Measurements from ENCODE around the gene WBP2. TPM values are rescaled to one million over a fixed set of nuclear protein-coding genes. Genes with fewer than 3 reads are reported as not detected.
A peak's percentile ranks its signal among the peaks of the same experiment; 100 is the strongest.

Gene WBP2
- polyA plus RNA-seq (ENCODE audit: insufficient read length in 10 of 10), result 10 to 100 TPM; 46.3 to 57.8 (median 51.4) TPM
- long read RNA-seq, donor 1, transcript WBP2-201 (8 exons, 1,944 nt), result major isoform, 13 of 15 reads
- long read RNA-seq, donor 1, partial matches to known transcripts, result 0 of 15 reads
- long read RNA-seq, donor 1, other reads (novel, unspliced or antisense), result 0 of 15 reads
- long read RNA-seq, donor 2, transcript WBP2-201 (8 exons, 1,944 nt), result major isoform, 5 of 10 reads
- long read RNA-seq, donor 2, partial matches to known transcripts, result 5 of 10 reads
- long read RNA-seq, donor 2, other reads (novel, unspliced or antisense), result 0 of 10 reads
- long read RNA-seq, donor 3, result 0 reads
- long read RNA-seq, donor 4, transcript WBP2-201 (8 exons, 1,944 nt), result major isoform, 7 of 11 reads
- long read RNA-seq, donor 4, partial matches to known transcripts, result 0 of 11 reads
- long read RNA-seq, donor 4, other reads (novel, unspliced or antisense), result 0 of 11 reads
- long read RNA-seq, donor 5, transcript WBP2-201 (8 exons, 1,944 nt), result major isoform, 7 of 23 reads
- long read RNA-seq, donor 5, partial matches to known transcripts, result 14 of 23 reads
- long read RNA-seq, donor 5, other reads (novel, unspliced or antisense), result 0 of 23 reads
- long read RNA-seq, donor 6, transcript WBP2-201 (8 exons, 1,944 nt), result major isoform, 10 of 17 reads
- long read RNA-seq, donor 6, partial matches to known transcripts, result 7 of 17 reads
- long read RNA-seq, donor 6, other reads (novel, unspliced or antisense), result 0 of 17 reads
- long read RNA-seq, donor 7, transcript WBP2-201 (8 exons, 1,944 nt), result major isoform, 9 of 10 reads
- long read RNA-seq, donor 7, partial matches to known transcripts, result 0 of 10 reads
- long read RNA-seq, donor 7, other reads (novel, unspliced or antisense), result 0 of 10 reads
- long read RNA-seq, donor 8, transcript WBP2-201 (8 exons, 1,944 nt), result major isoform, 5 of 10 reads
- long read RNA-seq, donor 8, partial matches to known transcripts, result 5 of 10 reads
- long read RNA-seq, donor 8, other reads (novel, unspliced or antisense), result 0 of 10 reads
- long read RNA-seq, donor 9, partial matches to known transcripts, result 0 of 6 reads
- long read RNA-seq, donor 9, other reads (novel, unspliced or antisense), result 0 of 6 reads

GRCh38 chr17:75855310-75856061 lies at the start of gene WBP2:
TSS of gene WBP2 (minus strand) at chr17:75855335. CDS start at chr17:75855297, 38 bp downstream.
- DNase-seq, result peak; percentile 100

- no peak for DNase-seq
Observed at GRCh38 chr17:75902406-75902805, 47.3 kb upstream of the WBP2 start.

GRCh38 chr17:75901727-75902126 lies 46.6 kb upstream of the WBP2 start:
- no peak for DNase-seq

- DNase-seq, result no peak
Observed at GRCh38 chr17:75900691-75901533, 45.8 kb upstream of the WBP2 start.

- no peak for DNase-seq
Observed at GRCh38 chr17:75899767-75900468, 44.8 kb upstream of the WBP2 start.

GRCh38 chr17:75899353-75899752 lies 44.2 kb upstream of the WBP2 start:
- DNase-seq, result no peak

- DNase-seq, result no peak
Observed at GRCh38 chr17:75898791-75899190, 43.7 kb upstream of the WBP2 start.

- no peak for DNase-seq
Observed at GRCh38 chr17:75898065-75898464, 42.9 kb upstream of the WBP2 start.

- peak in 1 of 3 donors; percentile 42 for DNase-seq
Observed at GRCh38 chr17:75897160-75898019, 42.3 kb upstream of the WBP2 start.

- peak; percentile 80 to 94 (median 86) for DNase-seq
Observed at GRCh38 chr17:75896415-75897159, 41.5 kb upstream of the WBP2 start, which contains the start of gene TRIM65. TSS of gene TRIM65 (minus strand) at chr17:75896951. CDS start at chr17:75896937, 14 bp downstream.

GRCh38 chr17:75895370-75896155 lies 40.4 kb upstream of the WBP2 start:
- DNase-seq, result no peak

- DNase-seq, result no peak
Observed at GRCh38 chr17:75894049-75894733, 39.1 kb upstream of the WBP2 start.

- DNase-seq, result no peak
Observed at GRCh38 chr17:75893305-75894048, 38.3 kb upstream of the WBP2 start.

- DNase-seq, result no peak
Observed at GRCh38 chr17:75892556-75893224, 37.6 kb upstream of the WBP2 start.

All from muscle of back (tissue), 13 donors.